CD8-positive, alpha-beta memory T cell (primary cell): ENCODE data around the gene KANK4. TPM values are rescaled to one million over a fixed set of nuclear protein-coding genes. Genes with fewer than 3 reads are reported as not detected.
A peak's percentile ranks its signal among the peaks of the same experiment; 100 is the strongest.

ENCODE experiments used
- CTCF ChIA-PET: fragments of 350-600 bp; sonication (Branson Sonifier 250); formaldehyde crosslinking; loops from one replicate; lab custom pipeline; 2021; ENCODE audit warnings: antibody characterized with exemption; lab: Charles Lee
- POLR2A ChIA-PET: fragments of 350-600 bp; sonication (Branson Sonifier 250); formaldehyde crosslinking; loops from one replicate; lab custom pipeline; 2021; ENCODE audit warnings: antibody characterized with exemption; lab: Charles Lee
- DNase-seq, 5 donors: peaks; one replicate each; pipeline versions ENCODE4 v3.0.0 to v3.0.0-alpha.2; 2020 to 2022; ENCODE audit warnings: mixed read lengths in 1 of 5
- H3K27ac ChIP-seq: one replicate; pipeline ENCODE4 v1.7.0; 2013; ENCODE audit warnings: low read depth, mild to moderate bottlenecking, low read length, moderate library complexity
- H3K27me3 ChIP-seq: 2 replicates; pipeline ENCODE4 v1.7.0; 2013; ENCODE audit warnings: low read length, mild to moderate bottlenecking; ENCODE audit not compliant: insufficient read depth, poor library complexity, severe bottlenecking
- H3K36me3 ChIP-seq: 2 replicates; pipeline ENCODE4 v1.7.0; 2013; ENCODE audit warnings: mild to moderate bottlenecking, low read length, moderate library complexity; ENCODE audit not compliant: insufficient read depth
- H3K4me1 ChIP-seq: 2 replicates; pipeline ENCODE4 v1.7.0; 2013; ENCODE audit warnings: mild to moderate bottlenecking, low read length, moderate library complexity; ENCODE audit not compliant: insufficient read depth
- H3K4me3 ChIP-seq: 2 replicates; pipeline ENCODE4 v1.7.0; 2013; ENCODE audit warnings: mild to moderate bottlenecking, low read length
- H3K9me3 ChIP-seq: 2 replicates; pipeline ENCODE4 v1.7.0; 2013; ENCODE audit warnings: mild to moderate bottlenecking, low read length
- H3K27ac Mint-ChIP-seq, 8 donors: one replicate each; pipeline ENCODE4 v1.8.0; 2020 to 2021; ENCODE audit warnings: mixed read lengths in 8 of 8, mild to moderate bottlenecking in 6 of 8, inconsistent platforms in 3 of 8, moderate library complexity in 3 of 8
- H3K27me3 Mint-ChIP-seq, 2 donors: one replicate each; pipeline ENCODE4 v1.8.0; 2020 to 2021; ENCODE audit warnings: mixed read lengths in 2 of 2, mild to moderate bottlenecking in 1 of 2, moderate library complexity in 1 of 2
- H3K36me3 Mint-ChIP-seq, 3 donors: one replicate each; pipeline ENCODE4 v1.8.0; 2020 to 2021; ENCODE audit warnings: mixed read lengths in 3 of 3, inconsistent platforms in 1 of 3, mild to moderate bottlenecking in 1 of 3
- H3K4me1 Mint-ChIP-seq, 3 donors: one replicate each; pipeline ENCODE4 v1.8.0; 2020 to 2021; ENCODE audit warnings: mixed read lengths in 3 of 3, inconsistent platforms in 1 of 3, mild to moderate bottlenecking in 1 of 3
- H3K4me3 Mint-ChIP-seq, 7 donors: one replicate each; pipeline ENCODE4 v1.8.0; 2020 to 2021; ENCODE audit warnings: mixed read lengths in 7 of 7, mild to moderate bottlenecking in 6 of 7, moderate library complexity in 4 of 7, inconsistent platforms in 2 of 7
- H3K9me3 Mint-ChIP-seq, 5 donors: one replicate each; pipeline ENCODE4 v1.8.0; 2020 to 2022; ENCODE audit warnings: mixed read lengths in 5 of 5, mild to moderate bottlenecking in 3 of 5, moderate library complexity in 2 of 5, inconsistent platforms in 1 of 5
- polyA plus RNA-seq: library from polyadenylated mRNA; unstranded; fragments of 300-500 nt; fragmentation: Illumina TruSeq; gene quantifications from one replicate; pipeline ENCODE4 v1.2.3, GENCODE V29; 2021
- total RNA-seq, 2 experiments: library from RNA; stranded (reverse); gene quantifications; one replicate each; pipeline ENCODE4 v1.2.3, GENCODE V29; 2021

KANK4 gene
- total and polyA plus RNA-seq, 3 experiments from 2014 or later: not detected

DNA sequence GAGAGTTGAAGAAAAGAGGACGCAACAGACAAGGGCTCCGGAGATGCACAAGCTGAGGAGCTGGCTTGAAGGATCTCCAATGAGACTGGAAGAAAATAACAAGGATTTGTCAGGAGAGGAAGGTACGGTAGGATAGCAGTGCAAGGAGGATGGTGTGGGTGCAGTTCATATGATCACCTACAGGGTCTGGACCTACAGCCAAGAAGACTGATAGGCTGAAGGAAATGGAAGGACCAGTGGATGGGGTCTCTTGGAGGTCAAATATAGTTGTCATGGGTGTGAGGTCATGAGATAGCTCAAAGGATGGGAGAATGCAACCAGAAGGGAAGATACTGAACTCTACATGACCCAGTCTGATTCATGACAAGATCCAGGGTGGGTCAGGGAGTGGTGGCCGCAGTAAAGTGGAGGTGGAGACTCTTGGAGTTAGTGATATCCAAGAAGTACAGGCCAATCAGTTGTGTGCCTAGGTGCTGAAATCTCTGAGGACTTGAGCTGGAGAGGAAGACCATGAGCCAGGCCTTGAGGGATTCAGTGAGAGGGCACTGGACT, 15.3 kb upstream of the KANK4 start:
- no peaks in the 10 kb centered on the region for H3K9me3 ChIP-seq
- H3K9me3 Mint-ChIP-seq: no peaks in the 10 kb centered on the region
- no peak overlapping the region for H3K27ac ChIP-seq
- DNase-seq: no peak
- H3K4me1 ChIP-seq: no peaks in the 10 kb centered on the region
- H3K27me3 ChIP-seq: no peaks in the 10 kb centered on the region
- H3K36me3 ChIP-seq: no peaks in the 10 kb centered on the region
- peaks cover 0 to 4% of the 10 kb centered on the region in 2 donors for H3K27me3 Mint-ChIP-seq
- POLR2A ChIA-PET: no interaction called here
- no peak overlapping the region for H3K4me3 Mint-ChIP-seq
- no peak overlapping the region for H3K4me3 ChIP-seq
- CTCF ChIA-PET: no interaction called here
- H3K4me1 Mint-ChIP-seq: no peaks in the 10 kb centered on the region
- no peaks in the 10 kb centered on the region for H3K36me3 Mint-ChIP-seq
- H3K27ac Mint-ChIP-seq: peak overlapping the region in 1 of 8 donors; percentile 26

- DNase-seq: no peak
- ChIA-PET POLR2A (no interaction called here), CTCF (no interaction called here)
- Mint-ChIP-seq H3K4me3 (no peak overlapping the region), H3K4me1 (no peaks in the 10 kb centered on the region), H3K27ac (peak overlapping the region in 1 of 8 donors; percentile 10), H3K9me3 (no peaks in the 10 kb centered on the region), H3K36me3 (peaks cover 0 to 1% (median 0%) of the 10 kb centered on the region in 3 donors), H3K27me3 (peaks cover 2 to 5% of the 10 kb centered on the region in 2 donors)
- H3K27me3 ChIP-seq: no peaks in the 10 kb centered on the region
- no peaks in the 10 kb centered on the region for H3K36me3 ChIP-seq
- H3K4me1 ChIP-seq: no peaks in the 10 kb centered on the region
- H3K9me3 ChIP-seq: no peaks in the 10 kb centered on the region
- H3K27ac ChIP-seq: no peak overlapping the region
- H3K4me3 ChIP-seq: no peak overlapping the region
Measured at GRCh38 chr1:62333441-62333840, 14.2 kb upstream of the KANK4 start.

DNA sequence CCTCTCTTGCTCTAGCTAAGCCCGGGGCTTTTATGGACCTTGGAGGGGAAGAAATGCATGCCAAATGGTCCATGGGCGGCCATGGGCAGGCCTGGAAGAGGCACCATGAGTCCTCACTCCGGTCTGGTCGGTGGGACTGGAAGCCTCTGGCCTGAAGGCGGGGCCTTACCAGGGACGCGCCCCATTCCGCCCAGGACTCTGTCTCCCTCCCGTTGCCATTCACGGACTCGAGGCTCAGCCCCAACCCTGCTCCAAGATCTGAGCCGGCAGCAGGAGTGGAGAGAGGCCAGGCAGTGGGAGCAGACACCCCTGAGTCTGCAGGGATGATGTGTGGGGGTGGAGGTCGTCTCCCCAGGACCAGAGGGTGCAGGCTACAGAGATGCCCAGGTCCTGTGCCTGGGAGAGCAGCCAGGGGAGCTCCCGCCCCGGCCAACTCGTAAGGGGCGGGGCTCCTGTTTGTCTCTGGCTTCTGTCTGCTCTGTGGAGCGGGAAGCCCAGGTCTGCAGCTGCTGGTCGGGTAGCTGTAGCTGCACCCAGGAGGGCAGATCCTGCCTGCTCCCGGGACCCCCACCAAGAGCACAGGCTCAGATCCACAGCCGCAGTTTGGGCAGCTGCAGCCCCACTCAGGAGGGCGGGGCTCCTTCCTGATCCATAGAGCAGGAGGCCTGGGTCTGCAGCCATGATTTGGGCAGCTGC, 8.3 kb upstream of the KANK4 start:
- Histone ChIP-seq H3K4me1 (no peaks in the 10 kb centered on the region), H3K27ac (no peak overlapping the region), H3K27me3 (no peaks in the 10 kb centered on the region), H3K9me3 (no peaks in the 10 kb centered on the region), H3K4me3 (no peak overlapping the region), H3K36me3 (no peaks in the 10 kb centered on the region)
- CTCF ChIA-PET: no interaction called here
- H3K27me3 Mint-ChIP-seq: peaks cover 6 to 19% of the 10 kb centered on the region in 2 donors
- no peak overlapping the region for H3K27ac Mint-ChIP-seq
- no peaks in the 10 kb centered on the region for H3K9me3 Mint-ChIP-seq
- no peak for DNase-seq
- POLR2A ChIA-PET: no interaction called here
- H3K4me3 Mint-ChIP-seq: no peak overlapping the region
- peaks cover 0 to 4% (median 0%) of the 10 kb centered on the region in 3 donors for H3K4me1 Mint-ChIP-seq
- peaks cover 0 to 1% (median 0%) of the 10 kb centered on the region in 3 donors for H3K36me3 Mint-ChIP-seq

- Histone ChIP-seq H3K27ac (no peak overlapping the region), H3K4me1 (no peaks in the 10 kb centered on the region), H3K4me3 (no peak overlapping the region), H3K36me3 (no peaks in the 10 kb centered on the region), H3K9me3 (no peaks in the 10 kb centered on the region), H3K27me3 (no peaks in the 10 kb centered on the region)
- Mint-ChIP-seq H3K4me1 (peaks cover 0 to 4% (median 0%) of the 10 kb centered on the region in 3 donors), H3K27ac (no peak overlapping the region), H3K36me3 (peaks cover 0 to 1% (median 0%) of the 10 kb centered on the region in 3 donors), H3K27me3 (peaks cover 11 to 31% of the 10 kb centered on the region in 2 donors), H3K9me3 (no peaks in the 10 kb centered on the region), H3K4me3 (no peak overlapping the region)
- no peak for DNase-seq
- ChIA-PET POLR2A (no interaction called here), CTCF (no interaction called here)
Measured at GRCh38 chr1:62325681-62326080, 6.4 kb upstream of the KANK4 start.

DNA sequence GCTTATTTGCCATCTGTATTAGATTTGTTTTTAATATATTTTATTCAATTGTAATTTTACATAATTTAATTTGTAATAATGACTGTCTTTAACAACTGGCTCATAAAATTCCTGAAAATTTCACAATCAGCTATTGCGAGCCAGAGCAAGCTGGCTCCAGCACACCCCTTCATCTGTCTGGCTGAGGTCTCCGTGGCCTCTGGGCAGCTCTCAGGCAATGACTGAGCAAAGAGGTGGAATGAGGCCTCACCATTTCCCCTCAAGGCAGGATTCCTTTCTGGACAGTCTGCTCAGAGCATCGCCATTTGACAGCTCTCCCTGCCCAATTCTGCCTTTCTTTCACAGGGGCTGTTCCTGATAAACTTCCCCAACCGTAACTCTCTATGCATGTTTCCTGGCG, 5.8 kb upstream of the KANK4 start:
- peaks cover 17 to 37% of the 10 kb centered on the region in 2 donors for H3K27me3 Mint-ChIP-seq
- H3K36me3 ChIP-seq: no peaks in the 10 kb centered on the region
- no peaks in the 10 kb centered on the region for H3K4me1 ChIP-seq
- no peaks in the 10 kb centered on the region for H3K9me3 Mint-ChIP-seq
- H3K4me1 Mint-ChIP-seq: peaks cover 0 to 4% (median 0%) of the 10 kb centered on the region in 3 donors
- peaks cover 0 to 1% (median 0%) of the 10 kb centered on the region in 3 donors for H3K36me3 Mint-ChIP-seq
- CTCF ChIA-PET: no interaction called here
- H3K9me3 ChIP-seq: no peaks in the 10 kb centered on the region
- no peak for DNase-seq
- no peak overlapping the region for H3K4me3 Mint-ChIP-seq
- no peak overlapping the region for H3K4me3 ChIP-seq
- H3K27ac Mint-ChIP-seq: no peak overlapping the region
- no peaks in the 10 kb centered on the region for H3K27me3 ChIP-seq
- POLR2A ChIA-PET: no interaction called here
- H3K27ac ChIP-seq: no peak overlapping the region

DNA sequence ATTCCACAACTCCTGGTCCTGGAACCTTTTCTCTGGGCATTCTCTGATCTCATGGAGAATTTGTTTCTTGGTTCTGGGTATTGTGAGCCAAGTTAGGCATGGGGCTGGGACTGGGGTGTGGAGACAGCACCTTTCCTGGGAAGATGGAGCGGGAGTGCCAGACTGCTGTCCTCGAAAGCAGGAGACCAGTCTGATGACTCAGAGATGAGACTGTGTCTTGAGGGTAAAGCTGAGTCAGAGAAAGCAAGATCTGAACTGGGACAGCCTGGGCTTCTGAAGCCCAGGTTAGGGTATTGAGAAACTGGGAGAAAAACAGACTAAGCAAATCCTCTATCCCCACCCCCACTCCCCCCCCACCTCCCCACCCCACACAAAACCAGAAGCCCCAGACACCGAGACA, 2.2 kb upstream of the KANK4 start:
- H3K27ac Mint-ChIP-seq: no peak overlapping the region

GRCh38 chr1:62318320-62318755, 896 bp downstream of the KANK4 start:
- ChIA-PET POLR2A (no interaction called here), CTCF (no interaction called here)
- DNase-seq: no peak
- no peak overlapping the region for H3K4me3 Mint-ChIP-seq
- H3K27me3 Mint-ChIP-seq: peaks cover 28 to 54% of the 10 kb centered on the region in 2 donors
- peaks cover 10% of the 10 kb centered on the region for H3K27me3 ChIP-seq
- H3K4me1 Mint-ChIP-seq: peaks cover 0 to under 1% (median 0%) of the 10 kb centered on the region in 3 donors
- no peaks in the 10 kb centered on the region for H3K36me3 ChIP-seq
- no peak overlapping the region for H3K4me3 ChIP-seq
- H3K36me3 Mint-ChIP-seq: no peaks in the 10 kb centered on the region
- no peak overlapping the region for H3K27ac Mint-ChIP-seq
- no peak overlapping the region for H3K27ac ChIP-seq
- H3K4me1 ChIP-seq: no peaks in the 10 kb centered on the region
- H3K9me3 Mint-ChIP-seq: no peaks in the 10 kb centered on the region
- no peaks in the 10 kb centered on the region for H3K9me3 ChIP-seq

More for the DNA sequence above, 2.2 kb upstream of the KANK4 start:
- H3K4me3 ChIP-seq: no peak overlapping the region
- H3K27me3 ChIP-seq: peaks cover 10% of the 10 kb centered on the region
- Mint-ChIP-seq H3K4me1 (peaks cover 0 to 4% (median 0%) of the 10 kb centered on the region in 3 donors), H3K27me3 (peaks cover 24 to 45% of the 10 kb centered on the region in 2 donors), H3K9me3 (no peaks in the 10 kb centered on the region), H3K36me3 (no peaks in the 10 kb centered on the region), H3K4me3 (no peak overlapping the region)
- no peaks in the 10 kb centered on the region for H3K36me3 ChIP-seq
- H3K4me1 ChIP-seq: no peaks in the 10 kb centered on the region
- no peaks in the 10 kb centered on the region for H3K9me3 ChIP-seq
- H3K27ac ChIP-seq: no peak overlapping the region
- DNase-seq: no peak
- CTCF ChIA-PET: no interaction called here
- POLR2A ChIA-PET: no interaction called here

DNA sequence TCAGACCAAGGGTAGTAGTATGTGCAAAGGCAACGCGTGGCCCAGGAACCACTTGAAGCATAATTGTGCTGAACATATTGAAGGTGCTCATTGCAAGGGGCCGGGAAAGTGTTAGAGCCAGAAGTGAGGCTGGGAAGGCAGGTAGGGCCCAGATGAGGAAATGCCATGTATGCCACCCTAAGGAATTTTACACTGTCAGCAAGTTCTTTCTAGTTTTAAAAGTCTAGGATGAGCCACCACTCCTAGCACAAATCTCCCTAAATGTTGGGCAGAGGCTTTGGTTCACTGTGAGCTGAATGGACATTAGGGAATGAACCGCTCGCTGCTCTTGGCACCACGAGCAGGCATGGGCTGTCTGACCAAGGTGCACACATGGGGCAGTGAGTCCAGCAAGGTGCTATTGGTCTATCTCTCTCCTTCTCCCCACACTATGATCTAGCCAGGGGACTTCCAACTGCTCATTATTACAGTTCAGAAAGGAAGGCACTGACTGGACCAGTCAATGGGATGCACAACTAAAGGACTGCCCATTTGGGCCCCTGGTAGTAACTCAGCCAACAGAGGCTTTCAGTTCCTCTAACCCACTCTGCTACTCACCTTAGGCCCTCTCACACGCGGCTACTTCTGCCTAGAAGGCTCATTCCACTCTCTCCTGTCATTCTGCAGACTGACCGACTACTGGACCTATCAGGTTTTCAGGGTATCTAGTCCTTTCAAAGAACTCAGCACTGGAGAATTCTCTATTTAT, 2.0 kb downstream of the KANK4 start:
- POLR2A ChIA-PET: no interaction called here
- H3K4me1 ChIP-seq: no peaks in the 10 kb centered on the region
- no peaks in the 10 kb centered on the region for H3K36me3 Mint-ChIP-seq
- H3K27ac ChIP-seq: no peak overlapping the region
- CTCF ChIA-PET: no interaction called here
- no peak for DNase-seq
- no peaks in the 10 kb centered on the region for H3K36me3 ChIP-seq
- no peaks in the 10 kb centered on the region for H3K9me3 ChIP-seq
- H3K9me3 Mint-ChIP-seq: no peaks in the 10 kb centered on the region
- no peaks in the 10 kb centered on the region for H3K4me1 Mint-ChIP-seq
- H3K27me3 ChIP-seq: peaks cover 10% of the 10 kb centered on the region
- peaks cover 28 to 52% of the 10 kb centered on the region in 2 donors for H3K27me3 Mint-ChIP-seq
- H3K27ac Mint-ChIP-seq: no peak overlapping the region
- H3K4me3 Mint-ChIP-seq: no peak overlapping the region
- no peak overlapping the region for H3K4me3 ChIP-seq
